ENCODE results near the gene C3orf33.

C3orf33 gene

GRCh38 chr3:155741603-155742002 lies 64.5 kb downstream of the C3orf33 start:
- DNase-seq (ENCODE audit: low spot score) = no peak

- no peak for DNase-seq (ENCODE audit: low spot score)
Observed at GRCh38 chr3:155741101-155741500, 65.0 kb downstream of the C3orf33 start.

GRCh38 chr3:155739154-155739553 lies 66.9 kb downstream of the C3orf33 start:
- no peak for DNase-seq (ENCODE audit: low spot score)

- DNase-seq (ENCODE audit: low spot score) = no peak
Observed at GRCh38 chr3:155738580-155739076, 67.5 kb downstream of the C3orf33 start.

GRCh38 chr3:155737844-155738460 lies 68.1 kb downstream of the C3orf33 start:
- no peak for DNase-seq (ENCODE audit: low spot score)

- DNase-seq (ENCODE audit: low spot score) = no peak
Observed at GRCh38 chr3:155736381-155736780, 69.7 kb downstream of the C3orf33 start.

- no peak for DNase-seq (ENCODE audit: low spot score)
Observed at GRCh38 chr3:155730843-155731242, 75.2 kb downstream of the C3orf33 start.

- DNase-seq (ENCODE audit: low spot score) = no peak
Observed at GRCh38 chr3:155727836-155728235, 78.2 kb downstream of the C3orf33 start.

- no peak for DNase-seq (ENCODE audit: low spot score)
Observed at GRCh38 chr3:155714295-155714718, 91.8 kb downstream of the C3orf33 start.
